GM10847 (cell line): ENCODE results near the gene VGLL4.

Experiments
- POLR2A ChIP-seq: IDR thresholded peaks from 2 replicates; pipeline ENCODE4 v1.6.1; 2011; ENCODE audit not compliant: insufficient read length; ENCODE audit errors: extremely low read depth

VGLL4 gene

DNA sequence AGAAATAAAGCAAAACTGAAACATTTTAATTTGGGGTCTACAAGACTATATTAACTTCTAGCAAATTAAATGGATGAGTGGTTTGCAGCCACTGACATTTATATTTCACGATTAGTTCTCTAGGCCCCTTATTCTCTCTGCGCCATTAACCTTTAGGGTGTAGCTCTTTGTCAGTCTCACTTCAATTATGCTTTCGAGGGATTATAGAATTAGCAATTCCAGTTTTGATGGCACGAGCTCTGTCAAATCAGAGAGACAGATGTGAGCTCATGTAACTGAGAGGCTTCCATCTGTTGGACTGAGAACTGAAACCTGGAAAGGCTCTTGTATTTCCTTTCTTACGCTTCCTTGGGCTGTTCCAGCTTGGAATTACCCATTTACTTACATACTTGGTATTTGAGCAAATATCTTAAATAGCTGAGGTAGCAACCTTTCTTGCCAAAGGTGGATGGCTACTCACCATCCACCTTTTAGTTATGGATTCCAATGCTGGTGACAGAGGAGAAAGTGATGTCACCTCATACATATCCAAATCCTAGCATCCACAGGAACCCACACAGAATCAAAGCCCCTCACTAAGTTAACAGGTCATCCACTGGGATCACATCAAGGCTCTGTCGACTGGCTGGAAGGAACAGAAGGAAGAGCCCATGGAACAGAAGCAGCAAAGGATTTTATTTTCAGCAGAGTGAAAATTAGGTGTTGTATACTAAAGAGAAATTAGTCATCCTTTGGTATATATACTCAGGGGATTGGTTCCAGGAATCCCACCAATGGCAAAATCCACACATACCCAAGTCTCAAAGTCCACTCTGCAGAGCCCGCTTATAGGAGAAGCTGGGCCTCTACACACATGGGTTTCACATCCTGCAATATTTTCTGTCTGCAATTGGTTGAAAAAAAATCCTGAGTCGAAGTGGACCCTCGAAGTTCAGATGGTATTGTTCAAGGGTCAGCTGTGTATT lies 20.8 kb downstream of the VGLL4 start:
- TF ChIP-seq POLR2A = no peak

DNA sequence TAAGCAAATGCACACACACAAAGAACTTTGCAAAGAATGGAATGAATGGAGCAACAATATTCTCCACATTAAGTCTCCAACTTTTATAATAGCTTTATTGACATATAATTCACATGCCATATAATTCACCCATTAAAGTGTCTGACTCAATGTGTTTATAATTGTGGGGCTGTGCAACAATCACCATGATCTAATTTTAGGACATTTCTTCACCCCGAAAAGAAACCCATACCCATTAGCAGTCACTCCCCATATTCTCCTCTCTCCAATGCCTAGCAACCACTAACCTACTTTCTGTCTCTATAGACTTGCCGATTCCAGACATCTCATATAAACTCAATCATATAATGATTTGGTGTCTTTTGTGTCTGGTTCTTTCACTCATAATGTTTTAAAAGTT lies 22.6 kb downstream of the VGLL4 start:
- TF ChIP-seq POLR2A = no peak

DNA sequence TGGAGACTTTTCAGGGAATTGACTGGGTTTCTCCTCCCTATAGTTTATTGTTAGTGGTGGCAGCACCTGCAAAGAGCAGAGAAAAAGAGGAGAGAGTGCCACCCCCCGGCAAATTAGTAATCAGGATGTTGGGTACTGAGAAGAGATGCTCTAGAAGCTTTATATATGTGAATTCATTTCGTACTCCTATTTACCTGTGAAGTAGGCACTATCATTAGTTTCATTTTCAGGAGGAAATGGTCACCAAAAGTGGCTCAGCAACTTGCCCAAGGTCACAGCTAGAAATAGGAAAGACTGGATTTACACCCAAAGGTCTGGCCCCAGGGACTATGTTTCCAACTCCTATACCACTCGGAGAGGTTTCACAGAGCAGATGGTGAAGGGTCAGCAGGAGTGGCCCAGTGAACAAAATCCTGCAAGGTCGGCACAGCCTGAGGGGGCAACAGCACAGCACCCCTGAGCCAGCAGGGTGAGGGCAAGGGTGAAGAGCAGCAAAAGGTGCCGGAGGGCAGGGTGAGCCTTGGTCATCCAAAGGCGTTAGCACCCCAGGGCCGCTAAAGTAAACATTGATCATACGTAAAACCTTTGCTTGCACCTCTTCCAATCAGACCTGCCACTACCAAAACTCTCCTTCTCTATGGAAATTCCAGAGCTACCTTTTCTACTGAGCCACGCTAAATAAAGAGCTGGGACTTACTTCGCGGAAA lies 23.6 kb downstream of the VGLL4 start:
- no peak for TF ChIP-seq POLR2A

DNA sequence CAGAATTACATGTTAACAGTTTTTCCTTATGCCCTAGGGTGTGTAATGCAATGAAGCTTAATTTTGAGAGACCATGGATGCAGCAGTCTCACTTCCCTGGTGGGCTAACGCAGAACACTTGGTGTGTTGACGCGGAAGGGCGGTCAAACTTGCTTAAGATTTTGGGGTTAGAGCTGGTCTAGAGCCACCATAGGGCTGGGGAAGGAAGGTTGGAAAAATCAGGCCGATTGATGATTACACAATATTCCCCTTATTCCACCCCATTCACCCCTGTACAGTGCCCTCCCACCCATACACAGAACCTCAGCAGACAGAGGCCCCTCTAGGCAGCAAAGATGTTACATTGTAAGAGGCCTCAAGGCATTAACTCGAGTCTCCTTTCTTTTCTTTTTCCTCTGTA lies 24.3 kb downstream of the VGLL4 start:
- TF ChIP-seq POLR2A = no peak

DNA sequence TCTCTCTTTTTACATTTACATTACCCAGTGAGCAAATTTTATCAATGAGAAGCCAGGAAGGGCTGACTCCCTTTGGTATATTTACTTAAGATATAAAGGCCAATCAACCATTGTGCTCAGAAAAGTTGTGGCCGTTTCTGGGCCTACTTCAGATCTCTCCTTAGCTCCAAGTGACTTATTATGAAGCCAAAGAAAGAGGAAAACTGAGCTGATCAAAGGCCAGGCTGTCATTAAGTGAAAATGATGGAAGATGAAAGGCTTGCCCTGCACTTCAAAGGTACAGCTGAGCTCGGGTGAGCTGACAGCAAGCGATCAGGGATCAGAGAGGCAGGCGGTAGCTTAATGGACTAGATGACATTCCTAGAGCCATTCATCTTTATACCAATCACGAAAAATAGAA lies 24.8 kb downstream of the VGLL4 start:
- no peak for TF ChIP-seq POLR2A

DNA sequence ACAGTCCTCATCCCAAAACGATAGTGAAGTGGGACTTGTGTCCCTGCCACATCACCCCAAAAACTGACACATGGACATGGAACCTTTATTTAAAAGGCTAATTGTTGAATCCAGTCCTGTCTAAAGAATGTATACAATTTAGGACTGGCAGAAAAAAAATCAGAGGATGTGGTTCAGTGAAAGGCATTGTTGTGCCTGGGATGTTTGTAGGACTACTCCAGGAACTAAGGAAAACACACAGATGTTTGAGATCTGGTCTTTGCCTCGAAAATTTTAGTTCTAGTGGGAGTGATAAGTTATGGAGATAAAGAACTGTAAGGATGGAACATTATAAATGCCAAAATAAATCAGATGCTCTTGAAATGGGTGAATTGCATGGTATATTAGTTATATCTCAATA lies 27.2 kb downstream of the VGLL4 start:
- TF ChIP-seq POLR2A = no peak

DNA sequence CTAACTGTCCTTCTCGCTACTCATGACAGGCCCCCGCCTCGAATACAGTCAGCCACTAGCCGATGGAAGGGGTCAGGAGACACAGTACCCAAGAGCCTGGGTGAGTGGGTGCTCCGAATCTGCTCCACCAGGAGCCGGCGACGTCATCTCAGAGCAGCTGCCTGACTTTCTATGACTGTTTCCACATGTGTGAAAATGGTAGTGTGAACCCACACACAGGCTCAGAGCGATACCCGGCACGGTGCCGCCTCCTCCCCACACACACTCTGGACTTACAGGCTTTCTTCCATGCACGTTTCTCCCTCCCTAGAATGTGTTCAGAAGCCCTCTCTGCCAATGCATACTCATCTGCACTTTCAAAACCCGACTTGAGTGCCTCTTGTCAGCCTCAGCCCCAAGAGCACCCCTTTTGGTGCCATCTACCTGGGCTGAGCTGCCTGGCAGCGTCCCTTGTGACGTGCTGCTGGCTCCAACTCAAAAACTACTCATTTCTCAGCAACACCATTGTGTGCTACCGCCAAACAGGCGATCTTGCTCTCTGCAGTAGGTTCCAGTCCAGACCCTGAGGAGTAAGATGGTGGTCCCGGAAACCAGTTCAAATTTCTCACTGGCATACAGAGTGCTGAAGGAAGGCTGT lies 29.7 kb downstream of the VGLL4 start:
- no peak for TF ChIP-seq POLR2A

DNA sequence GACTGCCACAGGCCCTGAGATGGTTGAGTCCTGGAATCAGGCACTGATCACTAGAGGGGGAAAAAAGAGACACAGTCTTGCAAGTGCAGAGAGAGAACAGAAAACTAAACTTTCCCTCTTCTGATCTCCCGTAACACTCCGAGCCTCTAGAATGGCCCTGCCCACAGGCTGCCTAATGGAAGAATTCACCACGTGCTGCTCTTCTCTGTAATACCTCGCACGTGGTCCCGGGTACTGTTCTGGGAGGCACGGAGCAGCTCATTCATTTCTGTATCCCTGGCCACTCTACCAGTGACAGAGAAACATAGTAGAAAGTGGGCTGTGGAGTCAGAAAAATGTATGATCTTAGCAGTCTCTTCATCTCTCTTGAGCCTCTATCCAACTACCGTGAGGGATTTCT lies 30.4 kb downstream of the VGLL4 start:
- no peak for TF ChIP-seq POLR2A

DNA sequence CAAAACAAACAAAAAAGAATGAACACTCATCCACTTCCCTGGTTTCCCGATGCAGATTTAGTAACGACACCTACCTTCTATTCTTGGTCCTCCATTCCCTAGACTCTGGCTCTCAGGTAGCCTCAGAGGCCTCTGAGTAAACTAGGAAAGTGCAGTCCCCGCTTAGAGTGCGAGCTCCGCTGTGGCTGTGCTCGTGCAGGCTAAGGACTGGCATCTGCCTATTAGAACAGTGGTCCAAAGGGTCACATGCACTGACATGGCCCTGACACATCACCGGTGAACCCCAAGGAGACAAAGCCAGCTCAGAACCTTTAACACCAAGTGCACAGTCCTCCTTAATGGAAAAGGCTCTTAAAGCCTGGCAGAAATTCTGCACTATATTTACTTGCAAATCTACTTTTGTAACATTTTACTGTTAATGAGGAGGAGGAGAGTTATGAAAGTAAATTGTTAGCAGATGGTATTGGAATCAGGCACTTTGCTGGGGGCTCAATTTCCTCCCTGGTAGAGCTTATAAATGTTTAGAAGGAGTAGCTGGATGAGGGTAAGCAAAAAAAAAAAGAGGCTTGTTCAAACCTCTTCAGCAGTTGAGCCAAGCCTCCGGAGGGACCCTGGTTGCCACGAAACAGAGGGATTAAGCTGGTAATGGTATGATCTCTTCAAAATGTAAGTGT lies 31.1 kb downstream of the VGLL4 start:
- no peak for TF ChIP-seq POLR2A

DNA sequence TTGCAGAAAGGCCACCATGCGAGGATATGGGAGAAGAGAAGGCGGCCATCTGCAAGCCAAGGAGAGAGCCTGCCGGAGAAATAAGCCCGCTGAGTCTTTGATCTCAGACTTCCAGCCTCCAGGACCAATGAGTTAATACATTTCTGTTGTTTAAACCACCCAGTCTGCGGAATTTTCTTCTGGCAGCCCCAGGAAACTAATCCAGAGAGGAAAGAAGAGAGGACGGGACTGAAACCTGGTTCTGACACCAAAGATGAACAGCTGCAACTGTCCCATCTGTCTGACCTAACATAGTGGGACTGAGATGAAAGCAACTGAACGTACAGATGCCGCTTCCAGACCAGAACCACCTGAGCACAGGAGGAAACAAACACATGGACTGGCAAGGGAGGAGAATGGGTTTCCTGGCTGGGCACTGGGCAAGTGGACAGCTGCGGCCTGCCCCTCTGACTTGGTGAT lies 32.3 kb downstream of the VGLL4 start:
- no peak for TF ChIP-seq POLR2A

DNA sequence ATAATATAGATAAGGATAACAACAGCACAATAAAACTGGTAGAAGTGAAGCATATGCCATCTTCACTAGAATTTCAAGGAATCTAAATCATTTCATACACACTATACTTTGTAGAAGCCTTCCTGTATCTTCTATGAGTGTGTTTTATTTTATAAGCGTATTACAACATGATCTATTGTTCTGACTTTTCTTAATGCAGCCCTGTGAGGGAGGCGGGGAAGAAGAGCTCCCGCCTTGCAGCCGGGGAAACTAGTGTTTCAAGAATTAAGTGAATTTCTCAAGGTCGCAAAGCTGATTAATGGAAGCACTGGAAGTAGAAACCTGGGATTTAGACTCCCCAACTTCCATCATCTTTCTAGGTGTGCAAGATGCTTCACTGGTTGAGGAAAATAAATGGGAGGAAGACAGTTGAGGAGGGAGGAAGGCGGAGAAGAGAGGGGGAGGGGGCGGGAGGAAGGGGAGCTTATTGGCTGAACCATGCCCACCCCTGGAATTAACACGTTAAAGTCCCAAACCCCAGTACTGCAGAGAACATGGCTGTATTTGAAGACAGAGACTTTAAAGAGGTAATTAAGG lies 32.9 kb downstream of the VGLL4 start:
- no peak for TF ChIP-seq POLR2A

DNA sequence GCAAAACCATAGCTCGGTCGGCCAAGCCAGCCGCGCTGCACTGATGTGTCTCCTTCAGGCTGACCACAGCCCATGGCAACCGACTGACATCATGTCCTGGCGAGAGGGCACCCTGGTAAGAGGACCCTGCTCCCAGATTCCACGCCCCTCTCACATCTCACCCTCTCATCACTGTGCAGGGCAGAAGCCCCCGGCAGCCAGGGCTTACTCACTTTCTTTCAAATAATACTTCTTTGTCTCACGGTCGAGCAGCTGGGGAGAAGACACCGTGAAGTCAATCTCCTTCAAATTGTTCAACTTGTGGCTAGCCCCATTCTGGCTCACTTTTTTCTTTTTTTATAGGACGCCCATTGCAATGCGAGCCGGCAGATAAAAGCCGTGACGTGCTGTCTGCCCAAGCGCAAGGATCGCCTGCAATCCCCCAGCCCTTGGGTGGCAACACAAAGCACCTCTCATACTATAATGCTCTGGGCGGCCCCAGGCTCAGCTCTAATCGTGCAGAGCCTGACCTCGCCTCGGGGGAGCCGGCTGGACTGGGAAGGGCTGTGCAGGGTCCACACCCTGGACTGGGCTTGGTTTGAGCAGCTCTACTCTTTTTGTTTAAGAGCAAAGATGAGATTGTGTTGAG lies 33.6 kb downstream of the VGLL4 start:
- TF ChIP-seq POLR2A = no peak

DNA sequence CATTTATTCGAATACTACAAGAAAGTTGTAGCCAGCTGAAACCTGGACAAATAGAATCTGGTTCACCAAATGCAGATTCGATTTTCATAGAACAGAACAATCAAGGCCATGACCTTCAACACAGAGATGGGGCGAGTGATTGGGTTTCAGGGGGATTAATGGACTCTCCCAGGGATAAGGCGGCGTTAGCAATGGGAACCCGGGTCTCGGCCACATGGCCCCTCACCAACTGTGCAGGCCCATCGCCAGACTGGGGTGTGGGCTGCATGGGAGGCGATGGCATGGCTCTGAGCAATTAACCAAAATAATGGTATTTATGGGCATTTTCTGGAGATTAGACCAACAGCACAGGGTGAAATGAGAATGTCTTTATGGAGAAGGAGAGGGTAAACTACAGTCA lies 34.2 kb downstream of the VGLL4 start:
- no peak for TF ChIP-seq POLR2A

DNA sequence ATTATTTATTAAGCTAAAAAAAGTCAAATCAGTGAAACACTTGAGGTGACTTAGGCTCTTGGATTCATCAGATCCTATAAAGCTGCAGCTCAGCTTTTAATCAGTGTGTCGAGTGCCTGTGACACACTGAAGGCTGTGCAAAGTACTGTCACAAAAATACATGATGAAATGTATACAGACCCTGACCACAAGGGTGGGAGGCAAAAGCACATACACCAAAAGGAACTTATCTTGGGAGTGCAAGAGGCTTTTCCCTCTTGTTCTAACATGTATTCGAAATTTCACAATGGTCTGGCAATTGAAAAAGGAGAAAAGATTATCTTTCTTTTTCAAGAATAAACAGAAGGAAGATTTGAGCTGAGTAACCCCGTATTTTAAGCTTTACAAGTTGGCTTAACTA lies 35.9 kb downstream of the VGLL4 start:
- TF ChIP-seq POLR2A = no peak
